WTC11 (cell line): ENCODE measurements around the gene CHST6. TPM values are rescaled to one million over a fixed set of nuclear protein-coding genes. Genes with fewer than 3 reads are reported as not detected.
"Not testable (repeated sequence)": the region's sequence is repeated elsewhere in the genome, so short reads cannot be mapped to it uniquely, and the experiment has no call there.

Experiments
- ATAC-seq: fragments of 200-7000 bp; cut with Tn5 transposase; 2 replicates; pipeline ENCODE4 v1.10.0; 2021; ENCODE audit warnings: mild to moderate bottlenecking, moderate library complexity
- CTCF ChIA-PET: fragments of 300-600 bp; sonication (Branson Sonifier 250); formaldehyde crosslinking; loops from one replicate; lab custom pipeline; 2021; ENCODE audit warnings: antibody characterized with exemption; lab: Charles Lee
- POLR2A ChIA-PET: fragments of 350-600 bp; sonication (Branson Sonifier 250); formaldehyde crosslinking; loops from one replicate; lab custom pipeline; 2021; ENCODE audit warnings: antibody characterized with exemption; lab: Charles Lee
- DNase-seq: peaks from one replicate; pipeline ENCODE4 v3.0.0; 2021; ENCODE audit warnings: low spot score
- H3K27ac Mint-ChIP-seq: 2 replicates; pipeline ENCODE4 v1.8.0; 2021; ENCODE audit warnings: mixed read lengths
- H3K27me3 Mint-ChIP-seq: 2 replicates; pipeline ENCODE4 v1.8.0; 2021; ENCODE audit warnings: low read depth, mild to moderate bottlenecking, moderate library complexity, mixed read lengths
- H3K36me3 Mint-ChIP-seq: 2 replicates; pipeline ENCODE4 v1.8.0; 2021; ENCODE audit warnings: mixed read lengths
- H3K4me1 Mint-ChIP-seq: 2 replicates; pipeline ENCODE4 v1.8.0; 2022; ENCODE audit warnings: mixed read lengths
- H3K4me3 Mint-ChIP-seq: 2 replicates; pipeline ENCODE4 v1.8.0; 2021; ENCODE audit warnings: mild to moderate bottlenecking, moderate library complexity, mixed read lengths
- H3K9me3 Mint-ChIP-seq: 2 replicates; pipeline ENCODE4 v1.8.0; 2021; ENCODE audit warnings: mixed read lengths
- ATF1 ChIP-seq: sonication (generic); formaldehyde crosslinking; IDR thresholded peaks from 2 replicates; pipeline ENCODE4 v1.8.1; 2023; ENCODE audit warnings: mild to moderate bottlenecking, moderate library complexity, missing genetic modification reagents
- EMX1 ChIP-seq: fragments of 250-450 bp; sonication (Bioruptor Pico); IDR thresholded peaks from 2 replicates; pipeline ENCODE4 v1.8.0; 2021; ENCODE audit warnings: mild to moderate bottlenecking
- ESRRA ChIP-seq: sonication (generic); formaldehyde crosslinking; IDR thresholded peaks from 2 replicates; pipeline ENCODE4 v1.8.1; 2022; ENCODE audit warnings: mild to moderate bottlenecking, missing genetic modification reagents, borderline replicate concordance
- FOXP1 ChIP-seq: sonication (generic); formaldehyde crosslinking; IDR thresholded peaks from 2 replicates; pipeline ENCODE4 v1.8.0; 2022; ENCODE audit warnings: missing genetic modification reagents, mild to moderate bottlenecking, moderate library complexity, borderline replicate concordance
- GTF2I ChIP-seq: fragments of 250-450 bp; sonication (Bioruptor Pico); conservative IDR thresholded peaks from 2 replicates; pipeline ENCODE4 v1.4.0; 2021; ENCODE audit warnings: mild to moderate bottlenecking
- NR3C1 ChIP-seq: sonication (generic); formaldehyde crosslinking; conservative IDR thresholded peaks from 2 replicates; pipeline ENCODE4 v1.8.1; 2023; ENCODE audit warnings: low read depth, mild to moderate bottlenecking, missing genetic modification reagents
- PRRX2 ChIP-seq: fragments of 250-450 bp; sonication (Bioruptor Pico); IDR thresholded peaks from 2 replicates; pipeline ENCODE4 v1.8.0; 2021; ENCODE audit warnings: mild to moderate bottlenecking
- RELA ChIP-seq: sonication (generic); formaldehyde crosslinking; IDR thresholded peaks from 2 replicates; pipeline ENCODE4 v1.8.1; 2022; ENCODE audit warnings: missing genetic modification reagents, mild to moderate bottlenecking, borderline replicate concordance
- SOX15 ChIP-seq: fragments of 250-450 bp; sonication (Bioruptor Pico); IDR thresholded peaks from 2 replicates; pipeline ENCODE4 v1.9.0; 2021; ENCODE audit warnings: mild to moderate bottlenecking
- TP53 ChIP-seq: sonication (generic); formaldehyde crosslinking; IDR thresholded peaks from 2 replicates; pipeline ENCODE4 v1.8.1; 2023; ENCODE audit warnings: mild to moderate bottlenecking, missing genetic modification reagents
- ZNF232 ChIP-seq: sonication (generic); formaldehyde crosslinking; IDR thresholded peaks from 2 replicates; pipeline ENCODE4 v1.8.0; 2022; ENCODE audit warnings: mild to moderate bottlenecking, missing genetic modification reagents
- total RNA-seq: library from RNA; stranded (reverse); gene quantifications from 3 replicates; pipeline ENCODE4 v1.2.3, GENCODE V29; 2021
- TF ChIP-seq, protein P1 (sequence below): fragments of 250-450 bp; sonication (Bioruptor Pico); IDR thresholded peaks from 2 replicates; pipeline ENCODE4 v1.9.0; 2021; ENCODE audit warnings: mild to moderate bottlenecking, borderline replicate concordance
- TF ChIP-seq, protein P2 (sequence below): sonication (generic); formaldehyde crosslinking; IDR thresholded peaks from 2 replicates; pipeline ENCODE4 v1.8.0; 2022; ENCODE audit warnings: mild to moderate bottlenecking, missing genetic modification reagents
- TF ChIP-seq, protein P3 (sequence below): sonication (generic); formaldehyde crosslinking; IDR thresholded peaks from 2 replicates; pipeline ENCODE4 v1.8.0; 2022; ENCODE audit warnings: mild to moderate bottlenecking, missing genetic modification reagents
- TF ChIP-seq, protein P4 (sequence below): sonication (generic); formaldehyde crosslinking; conservative IDR thresholded peaks from 2 replicates; pipeline ENCODE4 v1.8.1; 2023; ENCODE audit warnings: mild to moderate bottlenecking, low read depth, missing genetic modification reagents, moderate library complexity
- TF ChIP-seq, protein P5 (sequence below): sonication (generic); formaldehyde crosslinking; conservative IDR thresholded peaks from 2 replicates; pipeline ENCODE4 v1.8.1; 2022; ENCODE audit warnings: mild to moderate bottlenecking, missing genetic modification reagents
- TF ChIP-seq, protein P6 (sequence below): sonication (generic); formaldehyde crosslinking; IDR thresholded peaks from 2 replicates; pipeline ENCODE4 v1.8.1; 2023; ENCODE audit warnings: mild to moderate bottlenecking, missing genetic modification reagents
- TF ChIP-seq, protein P7 (sequence below): sonication (generic); formaldehyde crosslinking; IDR thresholded peaks from 2 replicates; pipeline ENCODE4 v1.8.0; 2022; ENCODE audit warnings: missing genetic modification reagents

The CHST6 gene
- total RNA-seq, 1 experiment from 2014 or later: 20.2 TPM

DNA sequence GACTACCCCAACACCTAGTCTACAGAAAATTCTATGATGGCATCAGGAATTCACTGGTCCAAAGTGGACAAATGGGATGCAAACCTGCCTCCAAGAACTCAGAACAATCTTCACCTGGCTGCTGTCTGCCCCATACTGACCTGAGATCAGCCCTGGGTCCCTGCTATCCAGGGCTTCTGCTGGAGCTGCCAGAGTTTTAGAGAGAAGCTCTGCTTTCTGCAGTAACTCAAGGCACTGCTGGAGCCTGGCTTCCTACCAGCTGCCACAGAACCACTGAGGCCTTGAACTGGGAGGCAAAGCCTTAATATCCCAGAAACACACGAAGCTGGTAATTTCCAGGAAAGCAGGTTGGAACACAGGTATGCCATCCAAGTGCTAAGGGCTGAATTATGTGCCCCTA lies 38.3 kb downstream of the CHST6 start:
- CTCF ChIA-PET: interaction anchor here (0.5 to 2.9 kb wide), 6 partner anchors 8 to 80 kb away, joined by 3 to 13 read pairs (median 3); partner anchors contain the start of gene TMEM170A
- ATAC-seq (no peak), DNase-seq (no peak)
- Mint-ChIP-seq H3K4me3 (no peak overlapping the region), H3K9me3 (no peaks in the 10 kb centered on the region), H3K4me1 (peaks cover 68% of the 10 kb centered on the region), H3K27ac (peak overlapping the region; percentile 61), H3K27me3 (no peaks in the 10 kb centered on the region), H3K36me3 (peaks cover 4% of the 10 kb centered on the region)
- POLR2A ChIA-PET: no interaction called here
- TF ChIP-seq EMX1 (CRISPR knock-in tag) (no peak), ESRRA (CRISPR knock-in tag) (no peak), FOXP1 (no peak), PRRX2 (CRISPR knock-in tag) (no peak), GTF2I (CRISPR knock-in tag) (no peak), SOX15 (CRISPR knock-in tag) (no peak), ZNF232 (CRISPR knock-in tag) (no peak), RELA (no peak), NR3C1 (CRISPR knock-in tag) (no peak)
- TF ChIP-seq, protein P1, sequence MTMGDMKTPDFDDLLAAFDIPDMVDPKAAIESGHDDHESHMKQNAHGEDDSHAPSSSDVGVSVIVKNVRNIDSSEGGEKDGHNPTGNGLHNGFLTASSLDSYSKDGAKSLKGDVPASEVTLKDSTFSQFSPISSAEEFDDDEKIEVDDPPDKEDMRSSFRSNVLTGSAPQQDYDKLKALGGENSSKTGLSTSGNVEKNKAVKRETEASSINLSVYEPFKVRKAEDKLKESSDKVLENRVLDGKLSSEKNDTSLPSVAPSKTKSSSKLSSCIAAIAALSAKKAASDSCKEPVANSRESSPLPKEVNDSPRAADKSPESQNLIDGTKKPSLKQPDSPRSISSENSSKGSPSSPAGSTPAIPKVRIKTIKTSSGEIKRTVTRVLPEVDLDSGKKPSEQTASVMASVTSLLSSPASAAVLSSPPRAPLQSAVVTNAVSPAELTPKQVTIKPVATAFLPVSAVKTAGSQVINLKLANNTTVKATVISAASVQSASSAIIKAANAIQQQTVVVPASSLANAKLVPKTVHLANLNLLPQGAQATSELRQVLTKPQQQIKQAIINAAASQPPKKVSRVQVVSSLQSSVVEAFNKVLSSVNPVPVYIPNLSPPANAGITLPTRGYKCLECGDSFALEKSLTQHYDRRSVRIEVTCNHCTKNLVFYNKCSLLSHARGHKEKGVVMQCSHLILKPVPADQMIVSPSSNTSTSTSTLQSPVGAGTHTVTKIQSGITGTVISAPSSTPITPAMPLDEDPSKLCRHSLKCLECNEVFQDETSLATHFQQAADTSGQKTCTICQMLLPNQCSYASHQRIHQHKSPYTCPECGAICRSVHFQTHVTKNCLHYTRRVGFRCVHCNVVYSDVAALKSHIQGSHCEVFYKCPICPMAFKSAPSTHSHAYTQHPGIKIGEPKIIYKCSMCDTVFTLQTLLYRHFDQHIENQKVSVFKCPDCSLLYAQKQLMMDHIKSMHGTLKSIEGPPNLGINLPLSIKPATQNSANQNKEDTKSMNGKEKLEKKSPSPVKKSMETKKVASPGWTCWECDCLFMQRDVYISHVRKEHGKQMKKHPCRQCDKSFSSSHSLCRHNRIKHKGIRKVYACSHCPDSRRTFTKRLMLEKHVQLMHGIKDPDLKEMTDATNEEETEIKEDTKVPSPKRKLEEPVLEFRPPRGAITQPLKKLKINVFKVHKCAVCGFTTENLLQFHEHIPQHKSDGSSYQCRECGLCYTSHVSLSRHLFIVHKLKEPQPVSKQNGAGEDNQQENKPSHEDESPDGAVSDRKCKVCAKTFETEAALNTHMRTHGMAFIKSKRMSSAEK (CRISPR knock-in tag): no peak

DNA sequence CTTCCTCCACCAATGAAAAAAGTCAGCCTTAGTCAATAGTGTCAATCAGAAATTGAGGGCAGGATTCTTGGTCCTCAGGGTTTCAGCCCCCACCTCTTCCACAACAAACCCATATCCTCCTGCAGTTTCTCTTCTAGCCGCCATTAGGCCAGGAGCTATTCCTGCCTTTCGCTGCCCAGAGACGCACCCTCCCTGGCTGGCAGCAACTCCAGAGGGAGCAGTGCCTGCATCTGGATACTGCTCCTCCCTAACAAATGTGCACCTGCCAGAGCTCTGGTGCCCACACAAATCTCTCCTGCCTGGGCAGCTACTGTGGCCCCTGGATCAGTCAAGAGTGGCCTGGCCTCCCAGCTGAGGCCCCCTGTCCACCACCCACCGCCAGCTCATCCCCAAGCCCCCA lies 38.8 kb downstream of the CHST6 start:
- H3K4me1 Mint-ChIP-seq: peaks cover 64% of the 10 kb centered on the region
- POLR2A ChIA-PET, H3K27me3 Mint-ChIP-seq, DNase-seq, H3K4me3 Mint-ChIP-seq, H3K36me3 Mint-ChIP-seq, H3K9me3 Mint-ChIP-seq: not testable (repeated sequence)
- CTCF ChIA-PET: interaction anchor here (0.5 to 2.9 kb wide), 5 partner anchors 7 to 81 kb away, joined by 3 to 13 read pairs (median 3); partner anchors contain the start of gene TMEM170A
- peak; percentile 59 for ATAC-seq
- H3K27ac Mint-ChIP-seq: peak overlapping the region; percentile 61

DNA sequence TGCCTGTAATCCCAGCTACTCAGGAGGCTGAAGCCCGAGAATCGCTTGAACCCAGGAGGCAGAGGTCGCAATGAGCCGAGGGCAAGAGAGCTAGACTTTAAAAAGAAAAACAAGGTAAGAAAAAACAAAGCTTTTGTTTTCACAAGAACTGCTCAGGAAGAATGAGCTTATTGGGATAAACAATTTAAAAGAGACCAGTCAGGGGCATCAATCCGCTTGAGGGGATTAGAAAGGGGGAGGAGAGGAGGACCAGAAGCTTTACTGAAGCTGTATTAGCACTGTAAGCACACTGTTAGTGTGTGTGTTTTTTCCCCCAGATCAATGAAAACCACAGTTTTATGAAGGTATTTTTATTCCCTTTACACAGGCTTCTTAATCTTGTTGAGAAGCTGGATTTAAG lies 39.6 kb downstream of the CHST6 start:
- H3K9me3 Mint-ChIP-seq: no peaks in the 10 kb centered on the region
- TF ChIP-seq, protein P2, sequence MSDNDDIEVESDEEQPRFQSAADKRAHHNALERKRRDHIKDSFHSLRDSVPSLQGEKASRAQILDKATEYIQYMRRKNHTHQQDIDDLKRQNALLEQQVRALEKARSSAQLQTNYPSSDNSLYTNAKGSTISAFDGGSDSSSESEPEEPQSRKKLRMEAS (CRISPR knock-in tag): no peak
- TF ChIP-seq, protein P3, sequence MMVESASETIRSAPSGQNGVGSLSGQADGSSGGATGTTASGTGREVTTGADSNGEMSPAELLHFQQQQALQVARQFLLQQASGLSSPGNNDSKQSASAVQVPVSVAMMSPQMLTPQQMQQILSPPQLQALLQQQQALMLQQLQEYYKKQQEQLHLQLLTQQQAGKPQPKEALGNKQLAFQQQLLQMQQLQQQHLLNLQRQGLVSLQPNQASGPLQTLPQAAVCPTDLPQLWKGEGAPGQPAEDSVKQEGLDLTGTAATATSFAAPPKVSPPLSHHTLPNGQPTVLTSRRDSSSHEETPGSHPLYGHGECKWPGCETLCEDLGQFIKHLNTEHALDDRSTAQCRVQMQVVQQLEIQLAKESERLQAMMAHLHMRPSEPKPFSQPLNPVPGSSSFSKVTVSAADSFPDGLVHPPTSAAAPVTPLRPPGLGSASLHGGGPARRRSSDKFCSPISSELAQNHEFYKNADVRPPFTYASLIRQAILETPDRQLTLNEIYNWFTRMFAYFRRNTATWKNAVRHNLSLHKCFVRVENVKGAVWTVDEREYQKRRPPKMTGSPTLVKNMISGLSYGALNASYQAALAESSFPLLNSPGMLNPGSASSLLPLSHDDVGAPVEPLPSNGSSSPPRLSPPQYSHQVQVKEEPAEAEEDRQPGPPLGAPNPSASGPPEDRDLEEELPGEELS (CRISPR knock-in tag): no peak
- TF ChIP-seq, protein P4, sequence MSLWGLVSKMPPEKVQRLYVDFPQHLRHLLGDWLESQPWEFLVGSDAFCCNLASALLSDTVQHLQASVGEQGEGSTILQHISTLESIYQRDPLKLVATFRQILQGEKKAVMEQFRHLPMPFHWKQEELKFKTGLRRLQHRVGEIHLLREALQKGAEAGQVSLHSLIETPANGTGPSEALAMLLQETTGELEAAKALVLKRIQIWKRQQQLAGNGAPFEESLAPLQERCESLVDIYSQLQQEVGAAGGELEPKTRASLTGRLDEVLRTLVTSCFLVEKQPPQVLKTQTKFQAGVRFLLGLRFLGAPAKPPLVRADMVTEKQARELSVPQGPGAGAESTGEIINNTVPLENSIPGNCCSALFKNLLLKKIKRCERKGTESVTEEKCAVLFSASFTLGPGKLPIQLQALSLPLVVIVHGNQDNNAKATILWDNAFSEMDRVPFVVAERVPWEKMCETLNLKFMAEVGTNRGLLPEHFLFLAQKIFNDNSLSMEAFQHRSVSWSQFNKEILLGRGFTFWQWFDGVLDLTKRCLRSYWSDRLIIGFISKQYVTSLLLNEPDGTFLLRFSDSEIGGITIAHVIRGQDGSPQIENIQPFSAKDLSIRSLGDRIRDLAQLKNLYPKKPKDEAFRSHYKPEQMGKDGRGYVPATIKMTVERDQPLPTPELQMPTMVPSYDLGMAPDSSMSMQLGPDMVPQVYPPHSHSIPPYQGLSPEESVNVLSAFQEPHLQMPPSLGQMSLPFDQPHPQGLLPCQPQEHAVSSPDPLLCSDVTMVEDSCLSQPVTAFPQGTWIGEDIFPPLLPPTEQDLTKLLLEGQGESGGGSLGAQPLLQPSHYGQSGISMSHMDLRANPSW (CRISPR knock-in tag): no peak
- TF ChIP-seq, protein P5, sequence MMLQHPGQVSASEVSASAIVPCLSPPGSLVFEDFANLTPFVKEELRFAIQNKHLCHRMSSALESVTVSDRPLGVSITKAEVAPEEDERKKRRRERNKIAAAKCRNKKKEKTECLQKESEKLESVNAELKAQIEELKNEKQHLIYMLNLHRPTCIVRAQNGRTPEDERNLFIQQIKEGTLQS (CRISPR knock-in tag): no peak
- TF ChIP-seq TP53 (CRISPR knock-in tag): no peak
- TF ChIP-seq, protein P6, sequence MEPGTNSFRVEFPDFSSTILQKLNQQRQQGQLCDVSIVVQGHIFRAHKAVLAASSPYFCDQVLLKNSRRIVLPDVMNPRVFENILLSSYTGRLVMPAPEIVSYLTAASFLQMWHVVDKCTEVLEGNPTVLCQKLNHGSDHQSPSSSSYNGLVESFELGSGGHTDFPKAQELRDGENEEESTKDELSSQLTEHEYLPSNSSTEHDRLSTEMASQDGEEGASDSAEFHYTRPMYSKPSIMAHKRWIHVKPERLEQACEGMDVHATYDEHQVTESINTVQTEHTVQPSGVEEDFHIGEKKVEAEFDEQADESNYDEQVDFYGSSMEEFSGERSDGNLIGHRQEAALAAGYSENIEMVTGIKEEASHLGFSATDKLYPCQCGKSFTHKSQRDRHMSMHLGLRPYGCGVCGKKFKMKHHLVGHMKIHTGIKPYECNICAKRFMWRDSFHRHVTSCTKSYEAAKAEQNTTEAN (CRISPR knock-in tag): no peak
- TF ChIP-seq, protein P7, sequence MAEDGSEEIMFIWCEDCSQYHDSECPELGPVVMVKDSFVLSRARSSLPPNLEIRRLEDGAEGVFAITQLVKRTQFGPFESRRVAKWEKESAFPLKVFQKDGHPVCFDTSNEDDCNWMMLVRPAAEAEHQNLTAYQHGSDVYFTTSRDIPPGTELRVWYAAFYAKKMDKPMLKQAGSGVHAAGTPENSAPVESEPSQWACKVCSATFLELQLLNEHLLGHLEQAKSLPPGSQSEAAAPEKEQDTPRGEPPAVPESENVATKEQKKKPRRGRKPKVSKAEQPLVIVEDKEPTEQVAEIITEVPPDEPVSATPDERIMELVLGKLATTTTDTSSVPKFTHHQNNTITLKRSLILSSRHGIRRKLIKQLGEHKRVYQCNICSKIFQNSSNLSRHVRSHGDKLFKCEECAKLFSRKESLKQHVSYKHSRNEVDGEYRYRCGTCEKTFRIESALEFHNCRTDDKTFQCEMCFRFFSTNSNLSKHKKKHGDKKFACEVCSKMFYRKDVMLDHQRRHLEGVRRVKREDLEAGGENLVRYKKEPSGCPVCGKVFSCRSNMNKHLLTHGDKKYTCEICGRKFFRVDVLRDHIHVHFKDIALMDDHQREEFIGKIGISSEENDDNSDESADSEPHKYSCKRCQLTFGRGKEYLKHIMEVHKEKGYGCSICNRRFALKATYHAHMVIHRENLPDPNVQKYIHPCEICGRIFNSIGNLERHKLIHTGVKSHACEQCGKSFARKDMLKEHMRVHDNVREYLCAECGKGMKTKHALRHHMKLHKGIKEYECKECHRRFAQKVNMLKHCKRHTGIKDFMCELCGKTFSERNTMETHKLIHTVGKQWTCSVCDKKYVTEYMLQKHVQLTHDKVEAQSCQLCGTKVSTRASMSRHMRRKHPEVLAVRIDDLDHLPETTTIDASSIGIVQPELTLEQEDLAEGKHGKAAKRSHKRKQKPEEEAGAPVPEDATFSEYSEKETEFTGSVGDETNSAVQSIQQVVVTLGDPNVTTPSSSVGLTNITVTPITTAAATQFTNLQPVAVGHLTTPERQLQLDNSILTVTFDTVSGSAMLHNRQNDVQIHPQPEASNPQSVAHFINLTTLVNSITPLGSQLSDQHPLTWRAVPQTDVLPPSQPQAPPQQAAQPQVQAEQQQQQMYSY (CRISPR knock-in tag): no peak
- no peak for TF ChIP-seq ATF1 (CRISPR knock-in tag)
- no peak overlapping the region for H3K27ac Mint-ChIP-seq
- peaks cover 13% of the 10 kb centered on the region for H3K36me3 Mint-ChIP-seq
- no peaks in the 10 kb centered on the region for H3K27me3 Mint-ChIP-seq
- ChIA-PET CTCF (interaction anchor here (1.0 to 2.9 kb wide), 5 partner anchors 8 to 256 kb away, joined by 3 to 13 read pairs (median 4); partner anchors contain the start of gene TMEM170A), POLR2A (interaction anchor here (0.6 kb wide), 1 partner anchor 138 kb away, joined by 5 read pairs; no protein-coding TSS in a partner anchor)
- no peak for DNase-seq
- ATAC-seq: no peak
- peaks cover 57% of the 10 kb centered on the region for H3K4me1 Mint-ChIP-seq
- H3K4me3 Mint-ChIP-seq: no peak overlapping the region
